K562 (cell line): ENCODE results near the gene SERPINE2. TPM values are rescaled to one million over a fixed set of nuclear protein-coding genes. Genes with fewer than 3 reads are reported as not detected.

Experiments
- ATAC-seq: fragments of 200-7000 bp; cut with Tn5 transposase; 3 replicates; pipeline ENCODE4 v1.9.1; 2020; ENCODE audit warnings: moderate library complexity
- BruUV-seq: library from RNA; stranded (reverse); fragments of 400-500 nt; replicated peaks from 2 replicates; lab custom pipeline; 2021; lab: Mats Ljungman, UMichigan
- CTCF ChIA-PET: fragments of 300-600 bp; formaldehyde crosslinking; extraction: SDS; loops from one replicate; lab custom pipeline; 2021; ENCODE audit warnings: low intra/inter-chr PET ratio; lab: Yijun Ruan, JAX
- POLR2A ChIA-PET: fragments of 300-600, 350-650 bp; sonication (Branson Sonifier 250); formaldehyde crosslinking; extraction: SDS; loops from one replicate; lab custom pipeline; 2021; ENCODE audit warnings: antibody characterized with exemption, inconsistent platforms; lab: Yijun Ruan, JAX
- DNase-seq, 4 experiments: peaks; one replicate each; pipeline versions ENCODE4 v3.0.0 to v3.0.0-alpha.2; 2011 to 2018; ENCODE audit warnings: low spot score in 3 of 4, mixed read lengths in 3 of 4; ENCODE audit errors: extremely low read depth in 1 of 4
- FAIRE-seq: peaks from 2 replicates; lab custom pipeline; 2011; peaks lifted over from hg19 to GRCh38; lab: Jason Lieb, UNC
- H2AFZ ChIP-seq: 2 replicates; pipeline ENCODE4 v1.6.0; 2011; ENCODE audit warnings: low read depth, low read length, control low read depth, inconsistent platforms
- H3K27ac ChIP-seq: fragments of 200-600 bp; 3 replicates; pipeline ENCODE4 v1.8.0; 2011; ENCODE audit warnings: low read depth, mild to moderate bottlenecking, control low read depth, inconsistent platforms, low read length, moderate library complexity, mixed read lengths; ENCODE audit errors: extremely low read depth
- H3K27me3 ChIP-seq, 2 experiments: fragments of 300-600 bp in 1 of 2; 2 replicates in 1 of 2; 3 replicates in 1 of 2; pipeline versions ENCODE4 v1.6.0 to v1.8.0; 2011; ENCODE audit warnings: inconsistent platforms in 2 of 2, low read length in 2 of 2, mild to moderate bottlenecking in 1 of 2, mixed read lengths in 1 of 2, moderate library complexity in 1 of 2; ENCODE audit not compliant: control insufficient read depth in 2 of 2, insufficient read depth in 2 of 2
- H3K36me3 ChIP-seq: fragments of 300-600 bp; 3 replicates; pipeline ENCODE4 v1.8.0; 2011; ENCODE audit warnings: mild to moderate bottlenecking, low read length, inconsistent platforms; ENCODE audit not compliant: control insufficient read depth, insufficient read depth
- H3K4me1 ChIP-seq, 2 experiments: fragments of 200-600 bp in 1 of 2; replicated peaks in 1 of 2; 2 replicates in 1 of 2; 3 replicates in 1 of 2; pipeline versions ENCODE4 v1.5.1 to v1.8.0; 2011; ENCODE audit warnings: inconsistent platforms in 2 of 2, low read length in 2 of 2, mild to moderate bottlenecking in 1 of 2, mixed read lengths in 1 of 2, moderate library complexity in 1 of 2; ENCODE audit not compliant: control insufficient read depth in 2 of 2, insufficient read depth in 2 of 2
- H3K4me2 ChIP-seq: 2 replicates; pipeline ENCODE4 v1.6.1; 2011; ENCODE audit warnings: low read length, control low read depth, inconsistent platforms, mixed read lengths; ENCODE audit not compliant: insufficient read depth
- H3K4me3 ChIP-seq: fragments of 200-600 bp; sonication (generic), shearing (Covaris generic); 2 replicates; pipeline ENCODE4 v1.5.1; 2016; ENCODE audit warnings: control low read depth, inconsistent platforms
- H3K79me2 ChIP-seq: fragments of 200-600 bp; 3 replicates; pipeline ENCODE4 v1.8.0; 2011; ENCODE audit warnings: low read length, inconsistent platforms; ENCODE audit not compliant: control insufficient read depth, insufficient read depth
- H3K9ac ChIP-seq, 2 experiments: 2 replicates each; pipeline versions ENCODE4 v1.6.0 to v1.6.1; 2011; ENCODE audit warnings: low read depth in 2 of 2, low read length in 2 of 2, control low read depth in 1 of 2, inconsistent platforms in 1 of 2, mild to moderate bottlenecking in 1 of 2, mixed read lengths in 1 of 2; ENCODE audit not compliant: insufficient read depth in 1 of 2
- H3K9me1 ChIP-seq: one replicate; pipeline ENCODE4 v1.6.0; 2011; ENCODE audit warnings: inconsistent platforms, mild to moderate bottlenecking, low read length, moderate library complexity; ENCODE audit not compliant: control insufficient read depth, insufficient read depth
- H3K9me3 ChIP-seq: replicated peaks from 2 replicates; pipeline ENCODE4 v1.5.1; 2011; ENCODE audit warnings: low read depth, low read length, inconsistent platforms; ENCODE audit not compliant: control insufficient read depth, insufficient read depth
- H4K20me1 ChIP-seq: replicated peaks from 2 replicates; pipeline ENCODE4 v1.6.1; 2011; ENCODE audit warnings: low read length, inconsistent platforms, mixed read lengths; ENCODE audit not compliant: control insufficient read depth, insufficient read depth
- CXXC5 ChIP-seq: fragments of 250-450 bp; sonication (Bioruptor Pico); IDR thresholded peaks from 2 replicates; pipeline ENCODE4 v1.8.0; 2022; ENCODE audit warnings: inconsistent platforms, mild to moderate bottlenecking, moderate library complexity
- FOS ChIP-seq: IDR thresholded peaks from 3 replicates; pipeline ENCODE4 v1.6.1; 2011; ENCODE audit not compliant: insufficient read length; ENCODE audit errors: extremely low read depth
- HDAC1 ChIP-seq, 2 experiments: fragments of 450-650 bp; IDR thresholded peaks; 2 replicates each; pipeline ENCODE4 v1.6.1; 2016 to 2017; ENCODE audit warnings: inconsistent platforms in 1 of 2, mild to moderate bottlenecking in 1 of 2, moderate library complexity in 1 of 2
- NR2C2 ChIP-seq, 2 experiments: fragments of 200-800 bp in 1 of 2; sonication (Bioruptor generic) in 1 of 2; sonication (generic) in 1 of 2; formaldehyde crosslinking in 1 of 2; IDR thresholded peaks; 2 replicates each; pipeline versions ENCODE4 v1.6.1 to v1.8.0; 2016 to 2022; ENCODE audit warnings: mild to moderate bottlenecking in 1 of 2, missing compliant biosample characterization in 1 of 2, missing genetic modification characterization in 1 of 2, missing genetic modification reagents in 1 of 2
- OTX1 ChIP-seq: fragments of 450-650 bp; formaldehyde crosslinking; IDR thresholded peaks from 2 replicates; pipeline ENCODE4 v1.4.0; 2022; ENCODE audit warnings: mild to moderate bottlenecking
- RFX1 ChIP-seq: fragments of 450-650 bp; IDR thresholded peaks from 2 replicates; pipeline ENCODE4 v1.6.1; 2016; ENCODE audit warnings: mild to moderate bottlenecking, moderate library complexity
- ZNF445 ChIP-seq: fragments of 250-450 bp; sonication (Bioruptor Pico); IDR thresholded peaks from 2 replicates; pipeline ENCODE4 v1.4.0; 2020; ENCODE audit warnings: low read depth, mild to moderate bottlenecking, moderate library complexity
- ZNF668 ChIP-seq: fragments of 250-450 bp; sonication (Bioruptor Pico); IDR thresholded peaks from 2 replicates; pipeline ENCODE4 v1.8.0; 2022; ENCODE audit warnings: mild to moderate bottlenecking, inconsistent platforms
- WGBS: fragments of 100-300 bp; shearing (Covaris generic); methylation state at CpG from one replicate; pipeline ENCODE4 v1.1.6; 2016; ENCODE audit warnings: low coverage, mixed read lengths; ENCODE audit not compliant: insufficient coverage; ENCODE audit errors: missing lambda C conversion rate; 5-methylcytosine and 5-hydroxymethylcytosine counted together
- in situ Hi-C: fragments of 300-500 bp; cut with MboI; formaldehyde crosslinking; loops from 4 replicates; pipeline ENCODE4 v1.15.0; 2018; ENCODE audit warnings: inconsistent platforms, mixed read lengths
- intact Hi-C: fragments of 100-400 bp; cut with micrococcal nuclease; formaldehyde crosslinking; loops from 2 replicates; pipeline ENCODE4 v1.14.2; 2022
- polyA plus RNA-seq, 8 experiments: library from polyadenylated mRNA; depleted of rRNA in 4 of 8; stranded (reverse) in 5 of 8; unstranded in 3 of 8; fragments of >200 nt; fragmentation: Nextera tagmentation in 2 of 8; fragmentation: Illumina TruSeq in 1 of 8; extraction: Ambion mirVana in 2 of 8; extraction: Trizol in 1 of 8; gene quantifications; 2 replicates each; pipeline versions ENCODE4 v1.2.1 to v1.2.3, GENCODE V29; 2011 to 2014; ENCODE audit warnings: inconsistent platforms in 1 of 8, missing spikeins in 1 of 8
- total RNA-seq, 7 experiments: library from RNA; depleted of rRNA in 6 of 7; stranded (reverse); fragments of >200 nt in 6 of 7; fragmentation: Illumina TruSeq in 2 of 7; extraction: Trizol in 2 of 7; gene quantifications; 2 replicates each; pipeline versions ENCODE4 v1.2.1 to v1.2.3, GENCODE V29; 2011 to 2021; ENCODE audit warnings: low replicate concordance in 1 of 7
- TF ChIP-seq, protein P1 (sequence below): sonication (generic); formaldehyde crosslinking; IDR thresholded peaks from 2 replicates; pipeline ENCODE4 v1.8.1; 2023; ENCODE audit warnings: mild to moderate bottlenecking, missing genetic modification reagents
- TF ChIP-seq, protein P2 (sequence below): sonication (generic); formaldehyde crosslinking; IDR thresholded peaks from 2 replicates; pipeline ENCODE4 v1.8.0; 2022; ENCODE audit warnings: mild to moderate bottlenecking, missing genetic modification reagents
- TF ChIP-seq, protein P3 (sequence below): sonication (generic); formaldehyde crosslinking; IDR thresholded peaks from 2 replicates; pipeline ENCODE4 v1.8.0; 2022; ENCODE audit warnings: mild to moderate bottlenecking, missing genetic modification reagents
- TF ChIP-seq, protein P4 (sequence below): fragments of 450-650 bp; IDR thresholded peaks from one replicate; pipeline ENCODE4 v1.6.1; 2018; ENCODE audit warnings: mild to moderate bottlenecking, moderate library complexity; ENCODE audit not compliant: partially characterized antibody
- TF ChIP-seq, protein P5 (sequence below): fragments of 450-650 bp; formaldehyde crosslinking; IDR thresholded peaks from 2 replicates; pipeline ENCODE4 v1.4.0; 2022; ENCODE audit warnings: mild to moderate bottlenecking, moderate library complexity

Gene SERPINE2
- total and polyA plus RNA-seq, 9 of the 15 experiments (the other 6 are each of a cell fraction or from before 2014, with no cell fraction given) = 0.03 to 0.16 (median 0.13) TPM; not detected in 6

DNA sequence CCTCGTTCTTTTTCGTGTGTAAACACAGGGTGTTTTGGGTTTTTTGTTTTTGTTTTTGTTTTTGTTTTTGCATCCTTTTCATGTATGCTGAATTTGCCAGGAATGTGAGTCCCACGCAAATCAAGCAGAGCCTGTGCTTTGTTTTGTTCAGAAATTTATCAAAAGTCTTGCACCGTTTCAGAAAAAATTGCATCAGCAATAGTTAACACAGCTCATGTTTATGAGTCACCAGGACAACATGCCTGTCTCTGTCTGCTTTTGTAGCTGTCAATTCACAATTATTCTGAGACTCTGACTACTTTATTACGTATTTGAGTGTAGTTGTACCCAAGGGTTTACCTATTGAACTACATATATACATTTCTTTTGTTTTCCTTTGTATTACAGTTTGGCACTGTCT is 43.5 kb downstream of the SERPINE2 start:
- 2% methylated on average over 5 of the region's 5 CpGs for whole genome bisulfite sequencing
- DNase-seq = peak in 1 of 4 experiments; percentile 6
- POLR2A ChIA-PET = no interaction called here
- TF ChIP-seq ZNF445 (CRISPR knock-in tag) (no peak), CXXC5 (CRISPR knock-in tag) (no peak; the same call in 1 of the 2 replicates), HDAC1 (IDR thresholded peaks at IDR 0.05) (no peak), OTX1 (CRISPR knock-in tag) (no peak), ZNF668 (no peak), FOS (peak; percentile 5), NR2C2 (CRISPR knock-in tag; IDR thresholded peaks at IDR 0.05) (no peak), NR2C2 (tag; IDR thresholded peaks at IDR 0.05) (0 out of 2 replicates have a peak, but pooled peaks have one; percentile 33), RFX1 (peak; percentile 52)
- TF ChIP-seq, protein P1, sequence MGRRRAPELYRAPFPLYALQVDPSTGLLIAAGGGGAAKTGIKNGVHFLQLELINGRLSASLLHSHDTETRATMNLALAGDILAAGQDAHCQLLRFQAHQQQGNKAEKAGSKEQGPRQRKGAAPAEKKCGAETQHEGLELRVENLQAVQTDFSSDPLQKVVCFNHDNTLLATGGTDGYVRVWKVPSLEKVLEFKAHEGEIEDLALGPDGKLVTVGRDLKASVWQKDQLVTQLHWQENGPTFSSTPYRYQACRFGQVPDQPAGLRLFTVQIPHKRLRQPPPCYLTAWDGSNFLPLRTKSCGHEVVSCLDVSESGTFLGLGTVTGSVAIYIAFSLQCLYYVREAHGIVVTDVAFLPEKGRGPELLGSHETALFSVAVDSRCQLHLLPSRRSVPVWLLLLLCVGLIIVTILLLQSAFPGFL = no peak
- TF ChIP-seq, protein P2, sequence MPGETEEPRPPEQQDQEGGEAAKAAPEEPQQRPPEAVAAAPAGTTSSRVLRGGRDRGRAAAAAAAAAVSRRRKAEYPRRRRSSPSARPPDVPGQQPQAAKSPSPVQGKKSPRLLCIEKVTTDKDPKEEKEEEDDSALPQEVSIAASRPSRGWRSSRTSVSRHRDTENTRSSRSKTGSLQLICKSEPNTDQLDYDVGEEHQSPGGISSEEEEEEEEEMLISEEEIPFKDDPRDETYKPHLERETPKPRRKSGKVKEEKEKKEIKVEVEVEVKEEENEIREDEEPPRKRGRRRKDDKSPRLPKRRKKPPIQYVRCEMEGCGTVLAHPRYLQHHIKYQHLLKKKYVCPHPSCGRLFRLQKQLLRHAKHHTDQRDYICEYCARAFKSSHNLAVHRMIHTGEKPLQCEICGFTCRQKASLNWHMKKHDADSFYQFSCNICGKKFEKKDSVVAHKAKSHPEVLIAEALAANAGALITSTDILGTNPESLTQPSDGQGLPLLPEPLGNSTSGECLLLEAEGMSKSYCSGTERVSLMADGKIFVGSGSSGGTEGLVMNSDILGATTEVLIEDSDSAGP (CRISPR knock-in tag) = no peak
- TF ChIP-seq, protein P3, sequence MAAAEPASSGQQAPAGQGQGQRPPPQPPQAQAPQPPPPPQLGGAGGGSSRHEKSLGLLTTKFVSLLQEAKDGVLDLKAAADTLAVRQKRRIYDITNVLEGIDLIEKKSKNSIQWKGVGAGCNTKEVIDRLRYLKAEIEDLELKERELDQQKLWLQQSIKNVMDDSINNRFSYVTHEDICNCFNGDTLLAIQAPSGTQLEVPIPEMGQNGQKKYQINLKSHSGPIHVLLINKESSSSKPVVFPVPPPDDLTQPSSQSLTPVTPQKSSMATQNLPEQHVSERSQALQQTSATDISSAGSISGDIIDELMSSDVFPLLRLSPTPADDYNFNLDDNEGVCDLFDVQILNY = no peak
- TF ChIP-seq, protein P4, sequence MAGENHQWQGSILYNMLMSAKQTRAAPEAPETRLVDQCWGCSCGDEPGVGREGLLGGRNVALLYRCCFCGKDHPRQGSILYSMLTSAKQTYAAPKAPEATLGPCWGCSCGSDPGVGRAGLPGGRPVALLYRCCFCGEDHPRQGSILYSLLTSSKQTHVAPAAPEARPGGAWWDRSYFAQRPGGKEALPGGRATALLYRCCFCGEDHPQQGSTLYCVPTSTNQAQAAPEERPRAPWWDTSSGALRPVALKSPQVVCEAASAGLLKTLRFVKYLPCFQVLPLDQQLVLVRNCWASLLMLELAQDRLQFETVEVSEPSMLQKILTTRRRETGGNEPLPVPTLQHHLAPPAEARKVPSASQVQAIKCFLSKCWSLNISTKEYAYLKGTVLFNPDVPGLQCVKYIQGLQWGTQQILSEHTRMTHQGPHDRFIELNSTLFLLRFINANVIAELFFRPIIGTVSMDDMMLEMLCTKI = no peak
- TF ChIP-seq, protein P5, sequence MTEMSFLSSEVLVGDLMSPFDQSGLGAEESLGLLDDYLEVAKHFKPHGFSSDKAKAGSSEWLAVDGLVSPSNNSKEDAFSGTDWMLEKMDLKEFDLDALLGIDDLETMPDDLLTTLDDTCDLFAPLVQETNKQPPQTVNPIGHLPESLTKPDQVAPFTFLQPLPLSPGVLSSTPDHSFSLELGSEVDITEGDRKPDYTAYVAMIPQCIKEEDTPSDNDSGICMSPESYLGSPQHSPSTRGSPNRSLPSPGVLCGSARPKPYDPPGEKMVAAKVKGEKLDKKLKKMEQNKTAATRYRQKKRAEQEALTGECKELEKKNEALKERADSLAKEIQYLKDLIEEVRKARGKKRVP (CRISPR knock-in tag) = peak; percentile 95

More for the DNA sequence above, 43.5 kb downstream of the SERPINE2 start:
- peak overlapping the region; percentile 49; the same call in 1 of the 2 replicates for H2AFZ ChIP-seq
- no peak overlapping the region for H3K4me2 ChIP-seq
- peaks cover 0 to 12% of the 10 kb centered on the region in 2 experiments; a peak in 2 of 5 replicates for H3K4me1 ChIP-seq
- H3K27ac ChIP-seq = no peak overlapping the region; the same call in 2 of the 3 replicates
- no peak overlapping the region for H3K9ac ChIP-seq
- H3K4me3 ChIP-seq = no peak overlapping the region
- intact Hi-C loops = loop anchor here (10.0 kb wide), 1 partner anchor 149 kb away; no protein-coding TSS in a partner anchor
- H3K79me2 ChIP-seq = no peaks in the 10 kb centered on the region
- CTCF ChIA-PET = no interaction called here
- FAIRE-seq = no peak
- no peaks in the 10 kb centered on the region for H3K9me3 ChIP-seq
- BruUV-seq = no TSS peak
- H3K9me1 ChIP-seq = no peaks in the 10 kb centered on the region
- H3K36me3 ChIP-seq = no peaks in the 10 kb centered on the region
- in situ Hi-C loops = loop anchor here (10.0 kb wide), 1 partner anchor 289 kb away; no protein-coding TSS in a partner anchor
- H3K27me3 ChIP-seq = peaks cover 5 to 17% of the 10 kb centered on the region in 2 experiments; a peak in 3 of 5 replicates
- H4K20me1 ChIP-seq = no peaks in the 10 kb centered on the region
- ATAC-seq = peak; percentile 71
